Stimulated activated CD8-positive, alpha-beta memory T cell treated with anti-CD3 and anti-CD28 coated beads, Interleukin-4, amount 100 ng/mL, for 1 hour (primary cell): ENCODE results near the gene FAM163B.

Experiments
- DNase-seq, 2 donors: peaks; one replicate each; pipeline ENCODE4 v3.0.0-alpha.2; 2020; ENCODE audit warnings: low read depth in 2 of 2, low spot score in 1 of 2

The FAM163B gene

DNA sequence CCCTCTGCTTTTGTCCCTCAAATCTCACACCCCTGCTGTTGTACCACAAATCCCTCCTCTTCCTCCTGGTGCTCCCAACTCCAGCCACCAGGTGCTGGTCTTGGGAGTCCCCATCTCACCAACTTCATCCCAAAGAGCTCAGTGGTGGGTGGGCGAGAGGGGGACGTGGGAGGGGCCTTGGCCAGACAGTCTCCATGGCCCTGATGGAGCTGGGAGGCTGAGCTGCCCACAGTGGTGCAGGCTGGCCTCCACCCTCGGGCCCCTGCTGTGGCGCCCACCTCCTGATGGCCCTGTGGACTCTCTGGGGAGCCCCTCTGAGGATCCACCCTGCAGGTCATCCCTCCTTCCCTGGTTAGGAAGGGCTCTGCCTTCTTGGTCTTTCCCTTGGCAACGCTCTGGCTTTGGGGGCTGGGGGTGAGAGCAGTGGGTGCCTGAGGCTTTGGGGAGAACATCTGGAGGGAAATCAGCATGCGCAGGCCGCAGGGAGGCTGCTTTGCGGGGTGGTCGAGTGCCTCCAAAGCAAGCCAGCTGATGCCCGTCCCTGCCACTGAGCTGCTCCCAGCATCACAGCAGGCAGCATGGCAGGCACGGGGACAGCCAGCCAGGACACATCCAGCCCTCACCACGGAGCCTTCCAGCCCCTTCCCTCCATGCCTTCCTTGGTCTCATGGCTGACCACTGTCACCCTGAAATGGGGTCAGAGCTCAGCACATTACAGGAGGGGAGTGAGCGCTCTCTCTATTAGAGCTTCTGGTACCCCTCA is 7.6 kb upstream of the FAM163B start:
- DNase-seq, result no peak

- no peak for DNase-seq
Measured at GRCh38 chr9:133615606-133616188, 6.5 kb upstream of the FAM163B start.

GRCh38 chr9:133615186-133615585 is 6.0 kb upstream of the FAM163B start:
- no peak for DNase-seq

- DNase-seq, result no peak
Measured at GRCh38 chr9:133614678-133615077, 5.5 kb upstream of the FAM163B start.

- DNase-seq, result no peak
Measured at GRCh38 chr9:133614056-133614455, 4.9 kb upstream of the FAM163B start.

DNA sequence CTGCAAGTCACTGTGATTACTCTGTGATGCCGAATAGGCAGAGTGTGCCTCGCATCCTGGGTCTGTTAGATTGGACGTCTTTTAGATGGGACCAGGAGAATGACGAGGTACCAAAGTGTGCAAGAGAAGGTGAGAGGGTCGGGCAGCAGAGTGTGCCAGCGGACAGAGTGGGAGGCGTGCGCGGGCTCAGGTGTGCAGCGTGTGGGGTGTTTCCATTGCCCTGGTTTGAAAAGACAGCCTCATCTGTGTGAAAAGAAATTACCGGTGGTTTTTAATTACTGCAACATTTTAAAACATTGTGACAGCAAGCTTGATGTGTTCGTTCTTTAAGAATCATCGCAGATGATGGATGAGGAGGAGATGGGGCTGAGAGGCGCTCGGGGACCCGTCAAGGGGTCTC is 4.2 kb upstream of the FAM163B start:
- no peak for DNase-seq

- DNase-seq, result no peak
Measured at GRCh38 chr9:133612816-133613215, 3.6 kb upstream of the FAM163B start.

GRCh38 chr9:133612051-133612450 is 2.9 kb upstream of the FAM163B start:
- no peak for DNase-seq

DNA sequence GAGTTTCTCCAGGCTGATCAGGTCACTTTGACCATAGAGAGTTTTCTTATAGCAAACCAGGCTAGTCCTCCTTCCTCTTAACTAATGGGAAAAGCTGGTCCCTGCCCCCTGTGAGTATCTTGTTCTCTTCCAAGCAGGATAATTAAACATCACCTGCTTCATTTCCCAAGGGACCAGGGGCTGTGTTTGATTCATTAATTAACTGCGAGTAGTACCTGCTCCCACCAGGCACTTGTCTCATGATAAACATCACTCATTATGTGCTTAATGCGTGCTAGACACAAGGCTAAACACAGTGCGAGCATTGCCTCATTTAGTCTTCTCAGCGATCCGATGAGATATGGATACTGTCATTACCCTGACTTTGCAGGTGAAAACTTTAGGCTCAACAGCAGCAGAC is 1.7 kb upstream of the FAM163B start:
- DNase-seq, result no peak

GRCh38 chr9:133608889-133609288 is 300 bp downstream of the FAM163B start:
- DNase-seq, result no peak

- no peak for DNase-seq
Measured at GRCh38 chr9:133608382-133608781, 807 bp downstream of the FAM163B start.

GRCh38 chr9:133607976-133608375 is 1.2 kb downstream of the FAM163B start:
- no peak for DNase-seq

- DNase-seq, result no peak
Measured at GRCh38 chr9:133607381-133607780, 1.8 kb downstream of the FAM163B start.

DNA sequence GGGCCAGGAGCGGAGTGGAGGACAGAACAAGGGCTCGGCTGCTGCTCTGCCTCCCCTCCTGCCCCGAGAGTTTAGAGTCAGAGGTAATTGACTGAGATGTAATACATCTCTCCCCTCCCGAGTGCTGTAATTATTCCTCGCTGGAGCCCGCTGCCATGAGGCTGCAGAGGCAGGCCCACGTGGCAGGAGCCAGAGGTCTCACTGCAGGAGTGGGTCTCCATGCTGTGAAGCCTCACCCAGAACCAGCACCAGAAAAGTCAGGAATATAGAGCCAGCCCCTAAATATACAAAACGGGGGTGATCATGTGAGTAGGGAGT is 2.5 kb downstream of the FAM163B start:
- DNase-seq, result no peak

DNA sequence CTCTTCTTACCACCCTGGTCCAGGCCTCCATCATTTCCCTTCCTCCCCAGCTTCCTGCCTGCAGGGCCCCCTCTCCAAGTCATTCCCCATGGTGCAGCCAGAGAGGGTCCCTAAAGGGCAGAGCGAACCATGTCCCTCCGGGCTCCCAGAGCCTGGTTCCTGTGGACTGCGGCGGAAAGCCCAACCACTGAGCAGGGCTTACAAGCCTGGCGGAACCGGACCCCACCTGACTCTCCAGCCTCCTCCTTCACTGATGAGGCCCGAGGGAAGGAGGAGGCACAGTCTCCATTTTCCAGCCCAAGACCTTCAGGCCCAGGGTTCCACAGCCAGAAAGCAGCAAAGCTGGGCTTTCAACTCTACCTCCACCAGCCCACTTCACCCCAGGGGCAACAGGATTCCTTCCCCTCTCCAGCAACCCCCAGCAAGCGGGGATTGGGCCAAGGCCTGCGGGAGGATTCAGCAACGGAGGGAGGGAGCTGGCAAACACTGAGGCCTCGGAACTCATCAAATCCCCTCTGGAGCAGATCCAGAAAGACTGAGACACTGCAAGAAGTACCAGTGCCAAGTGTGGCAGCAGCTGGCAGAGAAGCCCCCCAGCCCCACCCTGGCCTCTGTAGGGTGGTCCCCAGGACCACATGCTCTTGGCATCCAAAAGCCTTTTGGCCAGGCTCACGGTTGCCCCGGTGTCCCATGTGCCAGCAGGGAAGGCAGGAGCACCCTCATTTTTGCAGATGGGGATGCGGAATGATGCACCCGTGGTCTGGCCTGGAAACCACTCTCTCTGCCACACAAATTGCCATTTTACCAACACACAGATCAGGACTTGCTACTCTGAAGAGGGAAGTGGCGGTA is 3.1 kb downstream of the FAM163B start:
- no peak for DNase-seq

GRCh38 chr9:133605446-133605845 is 3.7 kb downstream of the FAM163B start:
- DNase-seq, result no peak

- no peak for DNase-seq
Measured at GRCh38 chr9:133604856-133605255, 4.3 kb downstream of the FAM163B start.

- peak in 1 of 2 donors; percentile 21 for DNase-seq
Measured at GRCh38 chr9:133604214-133604613, 5.0 kb downstream of the FAM163B start.

- no peak for DNase-seq
Measured at GRCh38 chr9:133603135-133603927, 5.9 kb downstream of the FAM163B start.

- no peak for DNase-seq
Measured at GRCh38 chr9:133602277-133602676, 6.9 kb downstream of the FAM163B start.

GRCh38 chr9:133601746-133602145 is 7.4 kb downstream of the FAM163B start:
- DNase-seq, result no peak
